Breast epithelium (tissue), 3 donors: Measurements from ENCODE around the gene CCT8L2.

ENCODE experiments used
- CTCF ChIP-seq, 3 donors: fragments of 450-650 bp; IDR thresholded peaks; one replicate each; pipeline ENCODE4 v1.5.1; 2016 to 2017; ENCODE audit warnings: antibody characterized with exemption in 3 of 3, mild to moderate bottlenecking in 3 of 3, moderate library complexity in 3 of 3
- POLR2A ChIP-seq: fragments of 450-650 bp; IDR thresholded peaks from one replicate; pipeline ENCODE4 v1.6.1; 2016; ENCODE audit warnings: antibody characterized with exemption, mild to moderate bottlenecking, moderate library complexity
- POLR2AphosphoS5 ChIP-seq, 3 donors: sonication (generic); formaldehyde crosslinking; IDR thresholded peaks; one replicate each; pipeline ENCODE4 v1.6.1; 2017; ENCODE audit warnings: antibody characterized with exemption in 3 of 3

DNA sequence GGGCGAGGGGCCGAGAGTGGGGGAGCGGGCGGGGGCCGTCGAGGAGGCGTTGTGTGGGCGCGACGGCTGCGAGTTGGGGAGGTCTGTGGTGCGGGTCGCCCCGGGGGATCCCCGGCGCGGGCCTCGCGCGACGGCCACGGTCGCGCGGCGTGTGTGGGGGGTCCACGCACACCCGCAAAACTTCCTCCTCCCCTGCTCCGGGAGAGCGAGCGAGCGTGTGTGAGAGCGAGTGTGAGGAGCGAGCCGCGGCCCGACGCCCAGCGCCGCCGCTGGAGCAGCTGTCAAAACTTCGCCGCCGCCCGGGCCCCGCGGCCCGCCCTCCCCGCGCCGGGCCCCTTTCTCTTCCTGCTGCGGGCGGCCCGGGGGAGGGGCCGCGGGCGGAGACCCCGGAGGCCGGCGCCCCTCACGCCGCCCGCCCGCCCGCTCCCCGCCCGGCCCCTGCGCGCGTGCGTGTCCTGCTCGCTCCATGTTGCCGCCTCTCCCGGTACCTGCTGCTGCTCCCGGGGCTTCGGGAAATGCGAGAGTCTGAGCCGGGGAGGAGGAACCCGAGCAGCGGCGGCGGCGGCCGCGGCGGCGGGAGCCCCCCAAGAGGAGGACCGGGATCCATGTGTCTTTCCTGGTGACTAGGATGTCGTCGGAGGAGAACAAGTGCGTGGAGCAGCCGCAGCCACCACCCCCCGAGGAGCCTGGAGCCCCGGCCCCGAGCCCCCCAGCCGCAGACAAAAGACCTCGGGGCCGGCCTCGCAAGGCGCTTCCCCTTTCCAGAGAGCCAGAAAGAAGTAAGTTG is 9.0 kb upstream of the CCT8L2 start:
- no peak for TF ChIP-seq POLR2AphosphoS5 (IDR thresholded peaks at IDR 0.05)
- TF ChIP-seq CTCF (IDR thresholded peaks at IDR 0.05) = no peak
- TF ChIP-seq POLR2A = no peak
